Neural progenitor cell (in vitro differentiated cells): ENCODE measurements around the gene KDM2A. TPM values are rescaled to one million over a fixed set of nuclear protein-coding genes. Genes with fewer than 3 reads are reported as not detected.
"Not testable (repeated sequence)": the region's sequence is repeated elsewhere in the genome, so short reads cannot be mapped to it uniquely, and the experiment has no call there.

Experiments
- DNase-seq: peaks from one replicate; pipeline ENCODE4 v3.0.0-alpha.2; 2016; ENCODE audit warnings: low spot score
- H2AFZ ChIP-seq: fragments of 200-600 bp; sonication (generic); replicated peaks from 2 replicates; pipeline ENCODE4 v1.6.1; 2016; ENCODE audit warnings: antibody characterized with exemption
- H3F3A ChIP-seq: fragments of 200-600 bp; sonication (generic); 2 replicates; pipeline ENCODE4 v1.6.1; 2016; ENCODE audit warnings: antibody characterized with exemption, low read depth
- H3K27ac ChIP-seq: fragments of 200-600 bp; sonication (generic); 2 replicates; pipeline ENCODE4 v1.5.1; 2016; ENCODE audit warnings: mild to moderate bottlenecking
- H3K27me3 ChIP-seq: fragments of 200-600 bp; sonication (generic); 2 replicates; pipeline ENCODE4 v1.6.1; 2016; ENCODE audit warnings: mild to moderate bottlenecking, moderate library complexity
- H3K36me3 ChIP-seq: fragments of 200-600 bp; sonication (generic); 2 replicates; pipeline ENCODE4 v1.5.1; 2016
- H3K4me1 ChIP-seq: fragments of 200-600 bp; sonication (generic); 2 replicates; pipeline ENCODE4 v1.6.1; 2016; ENCODE audit warnings: mixed run types
- H3K4me2 ChIP-seq: fragments of 200-600 bp; sonication (generic); 2 replicates; pipeline ENCODE4 v1.6.1; 2016
- H3K4me3 ChIP-seq: fragments of 200-600 bp; sonication (generic); 2 replicates; pipeline ENCODE4 v1.5.1; 2016
- H3K79me2 ChIP-seq: fragments of 200-600 bp; sonication (generic); 2 replicates; pipeline ENCODE4 v1.6.1; 2016; ENCODE audit warnings: low read depth
- H3K9ac ChIP-seq: fragments of 200-600 bp; sonication (generic); 2 replicates; pipeline ENCODE4 v1.6.1; 2016
- H3K9me3 ChIP-seq: fragments of 200-600 bp; sonication (generic); 2 replicates; pipeline ENCODE4 v1.5.1; 2016; ENCODE audit warnings: low read depth
- H4K20me1 ChIP-seq: fragments of 200-600 bp; sonication (generic); 2 replicates; pipeline ENCODE4 v1.6.1; 2016; ENCODE audit warnings: low read depth
- H3K27ac Mint-ChIP-seq: 3 replicates; pipeline ENCODE4 v1.8.0; 2021; ENCODE audit warnings: mixed read lengths
- H3K27me3 Mint-ChIP-seq: 2 replicates; pipeline ENCODE4 v1.8.0; 2022; ENCODE audit warnings: low read depth, mild to moderate bottlenecking, inconsistent platforms, moderate library complexity, mixed read lengths; ENCODE audit not compliant: insufficient read depth
- H3K36me3 Mint-ChIP-seq: 3 replicates; pipeline ENCODE4 v1.8.0; 2021; ENCODE audit warnings: mixed read lengths
- H3K4me1 Mint-ChIP-seq: 3 replicates; pipeline ENCODE4 v1.8.0; 2021; ENCODE audit warnings: mixed read lengths
- H3K4me3 Mint-ChIP-seq: 3 replicates; pipeline ENCODE4 v1.8.0; 2021; ENCODE audit warnings: mild to moderate bottlenecking, moderate library complexity, mixed read lengths
- H3K9me3 Mint-ChIP-seq: 3 replicates; pipeline ENCODE4 v1.8.0; 2020; ENCODE audit warnings: mixed read lengths
- CTCF ChIP-seq: fragments of 200-600 bp; sonication (generic); IDR thresholded peaks from 2 replicates; pipeline ENCODE4 v1.5.1; 2017; ENCODE audit warnings: antibody characterized with exemption, mild to moderate bottlenecking
- EZH2 ChIP-seq: fragments of 200-600 bp; sonication (generic); IDR thresholded peaks from 2 replicates; pipeline ENCODE4 v1.6.1; 2017; ENCODE audit warnings: antibody characterized with exemption, mild to moderate bottlenecking, moderate library complexity
- EZH2phosphoT487 ChIP-seq: fragments of 200-600 bp; sonication (generic); IDR thresholded peaks from 2 replicates; pipeline ENCODE4 v1.6.1; 2017; ENCODE audit warnings: antibody characterized with exemption
- total RNA-seq: library from RNA; depleted of rRNA; stranded (reverse); fragments of >200 nt; gene quantifications from 2 replicates; pipeline ENCODE4 v1.2.3, GENCODE V29; 2015; ENCODE audit warnings: low replicate concordance

Gene KDM2A
- total RNA-seq, 1 donor from 2014 or later, result 49.5 TPM

GRCh38 chr11:67126986-67127385, 7.9 kb downstream of the KDM2A start:
- DNase-seq, result no peak
- peaks cover 9% of the 10 kb centered on the region for H3K36me3 ChIP-seq
- Mint-ChIP-seq H3K4me1 (peaks cover under 1% of the 10 kb centered on the region), H3K27me3 (peaks cover 3% of the 10 kb centered on the region), H3K36me3 (peaks cover 26% of the 10 kb centered on the region), H3K9me3 (peaks cover 2% of the 10 kb centered on the region), H3K4me3 (no peak overlapping the region), H3K27ac (no peak overlapping the region)
- H2AFZ ChIP-seq, result no peak overlapping the region
- no peak overlapping the region for H3K4me2 ChIP-seq
- H3K27me3 ChIP-seq, result no peaks in the 10 kb centered on the region
- no peak overlapping the region for H3K4me3 ChIP-seq
- H3K27ac ChIP-seq, result no peak overlapping the region
- peaks cover 100% of the 10 kb centered on the region for H3K79me2 ChIP-seq
- peaks cover 12% of the 10 kb centered on the region for H3F3A ChIP-seq
- H3K9ac ChIP-seq, result no peak overlapping the region
- H3K4me1 ChIP-seq, result peaks cover under 1% of the 10 kb centered on the region
- peaks cover 95% of the 10 kb centered on the region for H4K20me1 ChIP-seq
- H3K9me3 ChIP-seq, result no peaks in the 10 kb centered on the region
- TF ChIP-seq CTCF (no peak), EZH2 (no peak), EZH2phosphoT487 (no peak)

- not testable (repeated sequence) for H3K4me3 Mint-ChIP-seq, DNase-seq, H3K27me3 Mint-ChIP-seq, H3K9me3 Mint-ChIP-seq, H3K27me3 ChIP-seq, H3K4me3 ChIP-seq, H3K4me1 Mint-ChIP-seq, H3K4me1 ChIP-seq, H3K9me3 ChIP-seq, H3K9ac ChIP-seq, H3K27ac Mint-ChIP-seq, H2AFZ ChIP-seq, H3K4me2 ChIP-seq, H3K27ac ChIP-seq
- Histone ChIP-seq H3F3A (peaks cover 11% of the 10 kb centered on the region), H3K36me3 (peaks cover 10% of the 10 kb centered on the region), H3K79me2 (peaks cover 100% of the 10 kb centered on the region), H4K20me1 (peaks cover 91% of the 10 kb centered on the region)
- peaks cover 43% of the 10 kb centered on the region for H3K36me3 Mint-ChIP-seq
These were observed 11.8 kb downstream of the KDM2A start for GRCh38 chr11:67130861-67131260.

GRCh38 chr11:67136156-67136555, 17.1 kb downstream of the KDM2A start:
- peaks cover 2% of the 10 kb centered on the region for H3K9me3 Mint-ChIP-seq
- H3K27ac Mint-ChIP-seq, result no peak overlapping the region
- Histone ChIP-seq H3K4me1 (no peaks in the 10 kb centered on the region), H3K79me2 (peaks cover 100% of the 10 kb centered on the region), H3K4me2 (no peak overlapping the region), H3K9ac (no peak overlapping the region), H3K27ac (no peak overlapping the region), H3K36me3 (peaks cover 7% of the 10 kb centered on the region), H2AFZ (no peak overlapping the region), H3K27me3 (no peaks in the 10 kb centered on the region), H3F3A (peaks cover 4% of the 10 kb centered on the region), H3K4me3 (no peak overlapping the region), H4K20me1 (peaks cover 90% of the 10 kb centered on the region), H3K9me3 (no peaks in the 10 kb centered on the region)
- no peak overlapping the region for H3K4me3 Mint-ChIP-seq
- DNase-seq, result no peak
- H3K27me3 Mint-ChIP-seq, result no peaks in the 10 kb centered on the region
- H3K4me1 Mint-ChIP-seq, result no peaks in the 10 kb centered on the region
- H3K36me3 Mint-ChIP-seq, result peaks cover 60% of the 10 kb centered on the region
- TF ChIP-seq CTCF, result no peak

GRCh38 chr11:67138922-67139321, 19.9 kb downstream of the KDM2A start:
- Histone ChIP-seq H3K4me2 (no peak overlapping the region), H3K79me2 (peaks cover 99% of the 10 kb centered on the region), H3K27me3 (no peaks in the 10 kb centered on the region), H3K36me3 (no peaks in the 10 kb centered on the region), H3F3A (no peaks in the 10 kb centered on the region), H3K9me3 (no peaks in the 10 kb centered on the region), H3K4me3 (no peak overlapping the region), H4K20me1 (peaks cover 82% of the 10 kb centered on the region), H2AFZ (no peak overlapping the region), H3K4me1 (no peaks in the 10 kb centered on the region), H3K27ac (no peak overlapping the region), H3K9ac (no peak overlapping the region)
- H3K4me3 Mint-ChIP-seq, result no peak overlapping the region
- no peak overlapping the region for H3K27ac Mint-ChIP-seq
- TF ChIP-seq EZH2 (no peak), EZH2phosphoT487 (no peak), CTCF (no peak)
- H3K9me3 Mint-ChIP-seq, result no peaks in the 10 kb centered on the region
- no peaks in the 10 kb centered on the region for H3K4me1 Mint-ChIP-seq
- H3K27me3 Mint-ChIP-seq, result peaks cover 2% of the 10 kb centered on the region
- peaks cover 43% of the 10 kb centered on the region for H3K36me3 Mint-ChIP-seq
- DNase-seq, result no peak
